PC-9 (cell line): ENCODE measurements around the gene PRC1.

Source experiments
- CTCF ChIP-seq: fragments of 200-600 bp; sonication (generic); conservative IDR thresholded peaks from 2 replicates; pipeline ENCODE4 v1.6.1; 2017; ENCODE audit warnings: mixed run types, antibody characterized with exemption, mild to moderate bottlenecking, moderate library complexity
- EZH2 ChIP-seq: fragments of 200-600 bp; sonication (generic); IDR thresholded peaks from 2 replicates; pipeline ENCODE4 v1.8.0; 2017; ENCODE audit warnings: antibody characterized with exemption, low read depth

GRCh38 chr15:90918835-90919234, 75.5 kb downstream of the PRC1 start:
- TF ChIP-seq CTCF (no peak), EZH2 (no peak)
